Measurements from ENCODE around the gene AMN. TPM values are rescaled to one million over a fixed set of nuclear protein-coding genes. Genes with fewer than 3 reads are reported as not detected.
A peak's percentile ranks its signal among the peaks of the same experiment; 100 is the strongest.

AMN gene
- total RNA-seq, 1 experiment from 2014 or later: 70.7 TPM

- no peak for DNase-seq
- Mint-ChIP-seq H3K4me3 (ENCODE audit: unreplicated experiment) (no peak overlapping the region), H3K27ac (ENCODE audit: unreplicated experiment) (no peak overlapping the region), H3K4me1 (ENCODE audit: low read depth, unreplicated experiment) (no peaks in the 10 kb centered on the region), H3K27me3 (ENCODE audit: insufficient read depth, unreplicated experiment) (no peaks in the 10 kb centered on the region), H3K36me3 (ENCODE audit: insufficient read depth, unreplicated experiment) (peaks cover 4% of the 10 kb centered on the region), H3K9me3 (ENCODE audit: unreplicated experiment) (no peaks in the 10 kb centered on the region)
- Histone ChIP-seq H3K4me1 (peaks cover 20% of the 10 kb centered on the region), H3K4me3 (ENCODE audit: low read depth, low read length) (no peak overlapping the region), H3K9me3 (no peaks in the 10 kb centered on the region), H3K36me3 (ENCODE audit: control insufficient read depth, insufficient read depth, low read length) (no peaks in the 10 kb centered on the region; the same call in 1 of the 2 replicates), H3K27me3 (replicated peaks; ENCODE audit: control insufficient read depth, insufficient read depth, low read length) (no peaks in the 10 kb centered on the region)
- no peak for TF ChIP-seq CTCF (IDR thresholded peaks at IDR 0.05; ENCODE audit: insufficient read depth in 1 of 2, low read depth in 1 of 2, low read length in 1 of 2, severe bottlenecking in 1 of 2, unreplicated experiment in 1 of 2)
- POLR2A ChIA-PET: no interaction called here
- CTCF ChIA-PET: no interaction called here
- intact Hi-C loops (cut with micrococcal nuclease; ENCODE audit: unreplicated experiment): loop anchor here (10.0 kb wide), 1 partner anchor 396 kb away; no protein-coding TSS in a partner anchor
- BruUV-seq (replicated peaks): no TSS peak
Observed at GRCh38 chr14:102920998-102921304, 1.5 kb upstream of the AMN start.

GRCh38 chr14:102923201-102923924 lies 900 bp downstream of the AMN start:
- CTCF ChIA-PET: interaction anchor here (1.0 kb wide), 1 partner anchor 228 kb away, joined by 3 read pairs; no protein-coding TSS in a partner anchor
- Histone ChIP-seq H3K27me3 (replicated peaks; ENCODE audit: control insufficient read depth, insufficient read depth, low read length) (no peaks in the 10 kb centered on the region), H3K36me3 (ENCODE audit: control insufficient read depth, insufficient read depth, low read length) (no peaks in the 10 kb centered on the region; the same call in 1 of the 2 replicates), H3K4me1 (peaks cover 25% of the 10 kb centered on the region), H3K9me3 (no peaks in the 10 kb centered on the region), H3K4me3 (ENCODE audit: low read depth, low read length) (peak overlapping the region; percentile 94)
- intact Hi-C loops (cut with micrococcal nuclease; ENCODE audit: unreplicated experiment): loop anchor here (2.0 to 10.0 kb wide), 3 partner anchors 149 to 399 kb away; no protein-coding TSS in a partner anchor
- Mint-ChIP-seq H3K9me3 (ENCODE audit: unreplicated experiment) (no peaks in the 10 kb centered on the region), H3K27me3 (ENCODE audit: insufficient read depth, unreplicated experiment) (no peaks in the 10 kb centered on the region), H3K36me3 (ENCODE audit: insufficient read depth, unreplicated experiment) (peaks cover 19% of the 10 kb centered on the region), H3K4me1 (ENCODE audit: low read depth, unreplicated experiment) (no peaks in the 10 kb centered on the region), H3K4me3 (ENCODE audit: unreplicated experiment) (no peak overlapping the region), H3K27ac (ENCODE audit: unreplicated experiment) (no peak overlapping the region)
- no TSS peak for BruUV-seq (replicated peaks)
- TF ChIP-seq CTCF (IDR thresholded peaks at IDR 0.05; ENCODE audit: insufficient read depth in 1 of 2, low read depth in 1 of 2, low read length in 1 of 2, severe bottlenecking in 1 of 2, unreplicated experiment in 1 of 2): no peak
- POLR2A ChIA-PET: interaction anchor here (0.5 kb wide), 1 partner anchor 48 kb away, joined by 4 read pairs; no protein-coding TSS in a partner anchor
- no peak for DNase-seq

GRCh38 chr14:102923925-102924486 lies 1.5 kb downstream of the AMN start:
- no TSS peak for BruUV-seq (replicated peaks)
- TF ChIP-seq CTCF (IDR thresholded peaks at IDR 0.05; ENCODE audit: insufficient read depth in 1 of 2, low read depth in 1 of 2, low read length in 1 of 2, severe bottlenecking in 1 of 2, unreplicated experiment in 1 of 2): no peak
- H3K36me3 ChIP-seq (ENCODE audit: control insufficient read depth, insufficient read depth, low read length): no peaks in the 10 kb centered on the region; the same call in 1 of the 2 replicates
- ChIA-PET CTCF (interaction anchor here (1.1 kb wide), 1 partner anchor 9 kb away, joined by 4 read pairs; no protein-coding TSS in a partner anchor), POLR2A (no interaction called here)
- no peaks in the 10 kb centered on the region for H3K9me3 ChIP-seq
- Mint-ChIP-seq H3K27me3 (ENCODE audit: insufficient read depth, unreplicated experiment) (no peaks in the 10 kb centered on the region), H3K27ac (ENCODE audit: unreplicated experiment) (no peak overlapping the region), H3K9me3 (ENCODE audit: unreplicated experiment) (no peaks in the 10 kb centered on the region), H3K36me3 (ENCODE audit: insufficient read depth, unreplicated experiment) (peaks cover 25% of the 10 kb centered on the region), H3K4me3 (ENCODE audit: unreplicated experiment) (peak overlapping the region; percentile 35), H3K4me1 (ENCODE audit: low read depth, unreplicated experiment) (no peaks in the 10 kb centered on the region)
- H3K4me1 ChIP-seq: peaks cover 25% of the 10 kb centered on the region
- no peak for DNase-seq
- H3K4me3 ChIP-seq (ENCODE audit: low read depth, low read length): peak overlapping the region; percentile 94
- intact Hi-C loops (cut with micrococcal nuclease; ENCODE audit: unreplicated experiment): loop anchor here (2.0 to 10.0 kb wide), 3 partner anchors 149 to 399 kb away; no protein-coding TSS in a partner anchor
- no peaks in the 10 kb centered on the region for H3K27me3 ChIP-seq (replicated peaks; ENCODE audit: control insufficient read depth, insufficient read depth, low read length)
